Left lung (tissue), 10 donors: Measurements from ENCODE around the gene THRSP. TPM values are rescaled to one million over a fixed set of nuclear protein-coding genes. Genes with fewer than 3 reads are reported as not detected.

ENCODE experiments used
- ATAC-seq: fragments of 200-7000 bp; cut with Tn5 transposase; one replicate; pipeline ENCODE4 v1.9.1; 2020; ENCODE audit warnings: moderate library complexity
- DNase-seq, 4 donors: peaks; one replicate each; pipeline ENCODE4 v3.0.0-alpha.2; 2013 to 2020
- H3K27ac ChIP-seq, 2 donors: fragments of 200-600 bp; sonication (generic) in 1 of 2; one replicate each; pipeline versions ENCODE4 v1.5.0 to v1.8.0; 2020 to 2021
- H3K27me3 ChIP-seq, 2 donors: fragments of 200-600 bp; sonication (generic) in 1 of 2; one replicate each; pipeline versions ENCODE4 v1.5.0 to v1.8.0; 2020 to 2021
- H3K36me3 ChIP-seq, 2 donors: fragments of 200-600 bp; sonication (generic) in 1 of 2; one replicate each; pipeline versions ENCODE4 v1.5.0 to v1.8.0; 2020 to 2021
- H3K4me1 ChIP-seq, 2 donors: fragments of 200-600 bp; one replicate each; pipeline ENCODE4 v1.8.0; 2021
- H3K4me3 ChIP-seq, 2 donors: fragments of 200-600 bp; sonication (generic) in 1 of 2; one replicate each; pipeline versions ENCODE4 v1.5.0 to v1.8.0; 2020 to 2021; ENCODE audit warnings: mild to moderate bottlenecking in 1 of 2
- H3K9me3 ChIP-seq, 2 donors: fragments of 200-600 bp; sonication (generic) in 1 of 2; one replicate each; pipeline versions ENCODE4 v1.5.0 to v1.8.0; 2020 to 2021
- CTCF ChIP-seq, 2 donors: fragments of 200-600 bp; sonication (generic) in 1 of 2; IDR thresholded peaks; one replicate each; pipeline versions ENCODE4 v1.5.0 to v1.8.0; 2021; ENCODE audit warnings: antibody characterized with exemption in 2 of 2
- intact Hi-C, 2 donors: fragments of 100-400 bp; cut with DNase I; formaldehyde crosslinking; loops; one replicate each; pipeline versions ENCODE4 v1.11.2 to v1.14.2; 2022
- polyA plus RNA-seq, 6 donors: library from polyadenylated mRNA; unstranded; fragments of 120-200 nt; gene quantifications; one replicate each; pipeline ENCODE4 v1.2.1, GENCODE V29; 2013; ENCODE audit not compliant: insufficient read length in 6 of 6
- total RNA-seq, 2 donors: library from RNA; stranded (reverse); fragmentation: NEBNext Ultra II Directional; extraction: Animal tissue kit (Norgen Biotek cat#: 25700); gene quantifications; one replicate each; pipeline ENCODE4 v1.2.1, GENCODE V29; 2021
- donor health status: DM: no; HTN: yes; CAD: no.
- donor health status: DM: no; HTN: no; CAD: no.

Gene THRSP
- total and polyA plus RNA-seq, 8 donors: 0.23 to 0.83 (median 0.44) TPM; not detected in 2

DNA sequence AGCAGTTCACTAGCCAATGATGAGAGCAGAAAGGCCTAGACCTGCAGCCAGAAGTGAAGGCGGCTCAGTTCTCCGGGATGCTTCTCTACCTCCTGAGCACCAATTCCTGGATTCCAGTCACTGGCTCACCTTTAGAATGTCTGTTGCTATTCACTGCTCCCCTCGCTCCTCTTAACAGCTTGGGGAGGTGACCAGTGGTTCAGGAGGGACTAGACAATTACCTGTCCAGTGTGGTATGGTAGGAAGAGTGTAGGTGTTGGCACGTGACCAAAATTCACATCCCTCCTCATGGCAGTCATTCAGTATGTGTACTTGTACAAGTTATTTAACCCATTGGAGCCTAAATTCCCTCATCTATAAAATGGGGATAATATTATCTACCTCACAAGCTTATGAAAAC lies 4.0 kb downstream of the THRSP start:
- H3K36me3 ChIP-seq: peaks cover 0 to 56% of the 10 kb centered on the region in 2 donors
- intact Hi-C loops: no loop called here
- no peak overlapping the region for H3K4me3 ChIP-seq
- no peak for ATAC-seq
- no peaks in the 10 kb centered on the region for H3K9me3 ChIP-seq
- DNase-seq: no peak
- no peak for TF ChIP-seq CTCF (IDR thresholded peaks at IDR 0.05)
- H3K27me3 ChIP-seq: no peaks in the 10 kb centered on the region
- H3K27ac ChIP-seq: no peak overlapping the region
- H3K4me1 ChIP-seq: no peaks in the 10 kb centered on the region

DNA sequence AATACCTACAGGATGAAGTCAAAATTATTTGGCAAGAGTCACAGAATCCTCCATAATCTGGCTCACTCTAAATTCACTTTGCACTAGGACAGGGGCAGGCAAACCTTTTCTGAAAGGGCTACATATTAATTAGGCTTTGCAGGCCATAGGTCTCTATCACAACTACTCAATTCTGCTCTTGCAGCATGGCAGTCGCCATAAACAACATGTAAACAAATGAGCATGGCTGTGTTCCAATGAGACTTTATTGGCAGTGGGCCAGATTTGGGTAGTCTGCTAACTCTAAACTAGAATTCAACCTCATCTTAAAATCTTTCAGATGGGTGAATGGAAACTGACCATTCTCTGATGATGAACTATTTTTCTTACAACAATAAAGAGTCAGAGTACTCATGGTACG lies 5.8 kb downstream of the THRSP start:
- no peaks in the 10 kb centered on the region for H3K9me3 ChIP-seq
- H3K27me3 ChIP-seq: no peaks in the 10 kb centered on the region
- H3K27ac ChIP-seq: no peak overlapping the region
- H3K4me1 ChIP-seq: no peaks in the 10 kb centered on the region
- H3K36me3 ChIP-seq: peaks cover 0 to 60% of the 10 kb centered on the region in 2 donors
- DNase-seq (peak in 2 of 4 donors; percentile 55 to 75), ATAC-seq (no peak)
- H3K4me3 ChIP-seq: no peak overlapping the region
- intact Hi-C loops: no loop called here
- no peak for TF ChIP-seq CTCF (IDR thresholded peaks at IDR 0.05)

DNA sequence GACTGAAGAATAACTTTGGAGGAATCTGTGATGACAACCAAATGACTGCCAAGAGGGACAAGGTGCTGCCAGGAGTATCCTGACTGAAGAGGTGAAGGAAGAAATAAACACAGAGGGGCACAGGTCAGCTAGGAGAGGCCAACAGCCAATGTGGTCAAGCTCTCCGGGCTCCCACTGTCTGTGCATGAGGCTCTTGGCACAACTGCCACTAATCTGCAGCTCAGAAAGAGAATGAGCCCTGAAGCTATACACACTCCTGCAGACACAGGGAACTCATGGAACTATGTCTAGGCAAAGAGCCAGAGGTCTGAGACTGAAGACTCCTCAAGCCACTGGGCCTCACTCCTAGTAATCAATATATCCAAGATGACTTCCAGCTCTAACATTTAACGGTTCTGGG lies 7.0 kb downstream of the THRSP start:
- DNase-seq (no peak), ATAC-seq (no peak)
- H3K27ac ChIP-seq: no peak overlapping the region
- peaks cover 0 to 4% of the 10 kb centered on the region in 2 donors for H3K4me1 ChIP-seq
- no peak for TF ChIP-seq CTCF (IDR thresholded peaks at IDR 0.05)
- intact Hi-C loops: no loop called here
- no peaks in the 10 kb centered on the region for H3K27me3 ChIP-seq
- peaks cover 0 to 60% of the 10 kb centered on the region in 2 donors for H3K36me3 ChIP-seq
- no peaks in the 10 kb centered on the region for H3K9me3 ChIP-seq
- H3K4me3 ChIP-seq: no peak overlapping the region

DNA sequence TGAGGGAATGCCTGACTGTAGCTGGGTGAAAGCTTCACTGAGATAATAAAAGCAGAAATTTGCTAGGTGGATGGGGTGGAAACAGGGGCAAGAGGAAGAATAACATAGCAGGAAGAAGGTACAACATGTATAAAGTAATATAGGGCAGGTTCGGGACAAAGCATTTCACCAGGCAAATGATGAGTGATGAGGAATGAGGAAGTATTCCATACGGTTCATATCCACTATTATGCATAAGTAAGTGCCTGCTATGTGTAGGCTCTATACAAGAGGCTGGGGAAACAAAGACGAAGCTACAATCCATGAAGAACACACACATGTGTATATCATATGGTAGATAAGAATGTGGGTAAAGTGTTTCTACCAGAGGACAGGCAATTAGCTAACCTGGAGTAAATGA lies 8.1 kb downstream of the THRSP start:
- no peak overlapping the region for H3K27ac ChIP-seq
- ATAC-seq (no peak), DNase-seq (no peak)
- intact Hi-C loops: no loop called here
- no peaks in the 10 kb centered on the region for H3K27me3 ChIP-seq
- H3K4me1 ChIP-seq: peaks cover 2 to 8% of the 10 kb centered on the region in 2 donors
- H3K4me3 ChIP-seq: no peak overlapping the region
- no peaks in the 10 kb centered on the region for H3K9me3 ChIP-seq
- peaks cover 0 to 60% of the 10 kb centered on the region in 2 donors for H3K36me3 ChIP-seq
- no peak for TF ChIP-seq CTCF (IDR thresholded peaks at IDR 0.05)

- ATAC-seq (no peak), DNase-seq (no peak)
- H3K4me1 ChIP-seq: peaks cover 7 to 16% of the 10 kb centered on the region in 2 donors
- H3K27ac ChIP-seq: no peak overlapping the region
- no peak for TF ChIP-seq CTCF (IDR thresholded peaks at IDR 0.05)
- H3K9me3 ChIP-seq: no peaks in the 10 kb centered on the region
- intact Hi-C loops: no loop called here
- H3K27me3 ChIP-seq: no peaks in the 10 kb centered on the region
- H3K4me3 ChIP-seq: no peak overlapping the region
- H3K36me3 ChIP-seq: peaks cover 0 to 56% of the 10 kb centered on the region in 2 donors
Measured at GRCh38 chr11:78072455-78072854, 8.8 kb downstream of the THRSP start.
